Measurements from ENCODE around the gene VGLL1.

The VGLL1 gene

GRCh38 chrX:136585262-136585661 is 53.2 kb downstream of the VGLL1 start:
- H3K27ac Mint-ChIP-seq = peak overlapping the region; percentile 89
- peak; percentile 50 for ATAC-seq

GRCh38 chrX:136585960-136586359 is 53.9 kb downstream of the VGLL1 start:
- no peaks in the 10 kb centered on the region for H3K9me3 Mint-ChIP-seq
- peaks cover 66% of the 10 kb centered on the region for H3K4me1 Mint-ChIP-seq
- H3K36me3 Mint-ChIP-seq (ENCODE audit: low read depth) = no peaks in the 10 kb centered on the region
- ATAC-seq (no peak), DNase-seq (no peak)
- H3K4me3 Mint-ChIP-seq = peak overlapping the region; percentile 24
- H3K27me3 Mint-ChIP-seq = no peaks in the 10 kb centered on the region
- H3K27ac Mint-ChIP-seq = peak overlapping the region; percentile 89

More at GRCh38 chrX:136585262-136585661, 53.2 kb downstream of the VGLL1 start:
- H3K36me3 Mint-ChIP-seq (ENCODE audit: low read depth) = no peaks in the 10 kb centered on the region
- peaks cover 66% of the 10 kb centered on the region for H3K4me1 Mint-ChIP-seq
- no peaks in the 10 kb centered on the region for H3K9me3 Mint-ChIP-seq
- H3K27me3 Mint-ChIP-seq = no peaks in the 10 kb centered on the region
- peak overlapping the region; percentile 42 for H3K4me3 Mint-ChIP-seq
- DNase-seq = no peak

- DNase-seq = no peak
- Mint-ChIP-seq H3K36me3 (ENCODE audit: low read depth) (no peaks in the 10 kb centered on the region), H3K27me3 (no peaks in the 10 kb centered on the region), H3K27ac (peak overlapping the region; percentile 89), H3K9me3 (no peaks in the 10 kb centered on the region), H3K4me1 (peaks cover 66% of the 10 kb centered on the region), H3K4me3 (peak overlapping the region; percentile 24)
- ATAC-seq = peak; percentile 44
Measured at GRCh38 chrX:136586386-136586785, 54.4 kb downstream of the VGLL1 start.

GRCh38 chrX:136587532-136587931 is 55.5 kb downstream of the VGLL1 start:
- H3K9me3 Mint-ChIP-seq = no peaks in the 10 kb centered on the region
- ATAC-seq (no peak), DNase-seq (no peak)
- no peaks in the 10 kb centered on the region for H3K36me3 Mint-ChIP-seq (ENCODE audit: low read depth)
- peak overlapping the region; percentile 57 for H3K4me3 Mint-ChIP-seq
- peaks cover 66% of the 10 kb centered on the region for H3K4me1 Mint-ChIP-seq
- no peaks in the 10 kb centered on the region for H3K27me3 Mint-ChIP-seq
- H3K27ac Mint-ChIP-seq = peak overlapping the region; percentile 89

GRCh38 chrX:136588036-136588435 is 56.0 kb downstream of the VGLL1 start:
- Mint-ChIP-seq H3K36me3 (ENCODE audit: low read depth) (no peaks in the 10 kb centered on the region), H3K4me1 (peaks cover 64% of the 10 kb centered on the region), H3K27ac (peak overlapping the region; percentile 89), H3K27me3 (no peaks in the 10 kb centered on the region), H3K9me3 (no peaks in the 10 kb centered on the region), H3K4me3 (peak overlapping the region; percentile 57)
- ATAC-seq = peak; percentile 74
- no peak for DNase-seq

GRCh38 chrX:136589966-136590365 is 58.0 kb downstream of the VGLL1 start:
- DNase-seq = no peak
- Mint-ChIP-seq H3K27me3 (no peaks in the 10 kb centered on the region), H3K9me3 (peaks cover 5% of the 10 kb centered on the region), H3K4me1 (peaks cover 54% of the 10 kb centered on the region), H3K27ac (no peak overlapping the region), H3K4me3 (no peak overlapping the region), H3K36me3 (ENCODE audit: low read depth) (no peaks in the 10 kb centered on the region)
- no peak for ATAC-seq

GRCh38 chrX:136597356-136597755 is 65.3 kb downstream of the VGLL1 start:
- Mint-ChIP-seq H3K4me1 (peaks cover 29% of the 10 kb centered on the region), H3K36me3 (ENCODE audit: low read depth) (no peaks in the 10 kb centered on the region), H3K27ac (no peak overlapping the region), H3K9me3 (peaks cover 5% of the 10 kb centered on the region), H3K27me3 (no peaks in the 10 kb centered on the region), H3K4me3 (no peak overlapping the region)
- ATAC-seq (no peak), DNase-seq (no peak)

- peaks cover 29% of the 10 kb centered on the region for H3K4me1 Mint-ChIP-seq
- H3K9me3 Mint-ChIP-seq = peaks cover 5% of the 10 kb centered on the region
- no peaks in the 10 kb centered on the region for H3K36me3 Mint-ChIP-seq (ENCODE audit: low read depth)
- no peak overlapping the region for H3K4me3 Mint-ChIP-seq
- ATAC-seq = no peak
- H3K27ac Mint-ChIP-seq = no peak overlapping the region
- no peaks in the 10 kb centered on the region for H3K27me3 Mint-ChIP-seq
- no peak for DNase-seq
Measured at GRCh38 chrX:136597954-136598353, 65.9 kb downstream of the VGLL1 start.

- H3K27ac Mint-ChIP-seq = peak overlapping the region; percentile 45
- H3K4me3 Mint-ChIP-seq = no peak overlapping the region
- H3K4me1 Mint-ChIP-seq = peaks cover 33% of the 10 kb centered on the region
- DNase-seq = no peak
- H3K36me3 Mint-ChIP-seq (ENCODE audit: low read depth) = no peaks in the 10 kb centered on the region
- H3K9me3 Mint-ChIP-seq = peaks cover 5% of the 10 kb centered on the region
- no peaks in the 10 kb centered on the region for H3K27me3 Mint-ChIP-seq
- ATAC-seq = peak; percentile 92
Measured at GRCh38 chrX:136598631-136599030, 66.6 kb downstream of the VGLL1 start.

GRCh38 chrX:136600059-136600458 is 68.0 kb downstream of the VGLL1 start:
- no peak for DNase-seq
- no peak overlapping the region for H3K4me3 Mint-ChIP-seq

More at GRCh38 chrX:136600059-136600458, 68.0 kb downstream of the VGLL1 start:
- ATAC-seq = no peak
- Mint-ChIP-seq H3K36me3 (ENCODE audit: low read depth) (no peaks in the 10 kb centered on the region), H3K27me3 (no peaks in the 10 kb centered on the region), H3K9me3 (no peaks in the 10 kb centered on the region), H3K4me1 (peaks cover 32% of the 10 kb centered on the region), H3K27ac (no peak overlapping the region)
